NCI-H748 treated with DMSO at 0.1 percent for 48 hours (cell line): Measurements from ENCODE around the gene ATP1A1.

Experiments
- DNase-seq: peaks from one replicate; lab custom pipeline; 2025; lab: John Stamatoyannopoulos, UW

ATP1A1 gene

GRCh38 chr1:116391185-116391584 is 18.1 kb downstream of the ATP1A1 start:
- no peak for DNase-seq

- no peak for DNase-seq
These were observed 19.8 kb downstream of the ATP1A1 start for GRCh38 chr1:116392717-116393404.

GRCh38 chr1:116393792-116394191 is 20.7 kb downstream of the ATP1A1 start:
- no peak for DNase-seq

- DNase-seq = no peak
These were observed 21.2 kb downstream of the ATP1A1 start for GRCh38 chr1:116394270-116394669.

- DNase-seq = no peak
These were observed 23.7 kb downstream of the ATP1A1 start for GRCh38 chr1:116396769-116397168.

GRCh38 chr1:116397728-116398127 is 24.7 kb downstream of the ATP1A1 start:
- DNase-seq = no peak

- no peak for DNase-seq
These were observed 27.7 kb downstream of the ATP1A1 start for GRCh38 chr1:116400780-116401179.

GRCh38 chr1:116401646-116402176 is 28.7 kb downstream of the ATP1A1 start:
- DNase-seq = no peak

- DNase-seq = no peak
These were observed 29.3 kb downstream of the ATP1A1 start for GRCh38 chr1:116402333-116402732.

GRCh38 chr1:116403496-116404136 is 30.6 kb downstream of the ATP1A1 start:
- no peak for DNase-seq

GRCh38 chr1:116404699-116405098 is 31.7 kb downstream of the ATP1A1 start:
- DNase-seq = no peak

GRCh38 chr1:116405241-116406135 is 32.4 kb downstream of the ATP1A1 start:
- DNase-seq = no peak

GRCh38 chr1:116407033-116407432 is 34.0 kb downstream of the ATP1A1 start:
- DNase-seq = no peak

GRCh38 chr1:116408193-116408592 is 35.1 kb downstream of the ATP1A1 start:
- no peak for DNase-seq

- DNase-seq = no peak
These were observed 36.0 kb downstream of the ATP1A1 start for GRCh38 chr1:116408803-116409720.

GRCh38 chr1:116409751-116410191 is 36.7 kb downstream of the ATP1A1 start:
- DNase-seq = no peak

GRCh38 chr1:116411784-116412479 is 38.9 kb downstream of the ATP1A1 start:
- no peak for DNase-seq

GRCh38 chr1:116412480-116412798 is 39.4 kb downstream of the ATP1A1 start:
- DNase-seq = no peak

GRCh38 chr1:116412898-116413297 is 39.9 kb downstream of the ATP1A1 start:
- DNase-seq = no peak

- no peak for DNase-seq
These were observed 40.4 kb downstream of the ATP1A1 start for GRCh38 chr1:116413414-116413813.

GRCh38 chr1:116414364-116414763 is 41.3 kb downstream of the ATP1A1 start:
- DNase-seq = no peak
